DMS 273 (cell line): ENCODE results near the gene TSPAN1.

Source experiments
- DNase-seq: peaks from one replicate; lab custom pipeline; 2025; ENCODE audit not compliant: unreplicated experiment; lab: John Stamatoyannopoulos, UW

Gene TSPAN1

GRCh38 chr1:46186076-46186475 lies 11.2 kb downstream of the TSPAN1 start:
- no peak for DNase-seq

DNA sequence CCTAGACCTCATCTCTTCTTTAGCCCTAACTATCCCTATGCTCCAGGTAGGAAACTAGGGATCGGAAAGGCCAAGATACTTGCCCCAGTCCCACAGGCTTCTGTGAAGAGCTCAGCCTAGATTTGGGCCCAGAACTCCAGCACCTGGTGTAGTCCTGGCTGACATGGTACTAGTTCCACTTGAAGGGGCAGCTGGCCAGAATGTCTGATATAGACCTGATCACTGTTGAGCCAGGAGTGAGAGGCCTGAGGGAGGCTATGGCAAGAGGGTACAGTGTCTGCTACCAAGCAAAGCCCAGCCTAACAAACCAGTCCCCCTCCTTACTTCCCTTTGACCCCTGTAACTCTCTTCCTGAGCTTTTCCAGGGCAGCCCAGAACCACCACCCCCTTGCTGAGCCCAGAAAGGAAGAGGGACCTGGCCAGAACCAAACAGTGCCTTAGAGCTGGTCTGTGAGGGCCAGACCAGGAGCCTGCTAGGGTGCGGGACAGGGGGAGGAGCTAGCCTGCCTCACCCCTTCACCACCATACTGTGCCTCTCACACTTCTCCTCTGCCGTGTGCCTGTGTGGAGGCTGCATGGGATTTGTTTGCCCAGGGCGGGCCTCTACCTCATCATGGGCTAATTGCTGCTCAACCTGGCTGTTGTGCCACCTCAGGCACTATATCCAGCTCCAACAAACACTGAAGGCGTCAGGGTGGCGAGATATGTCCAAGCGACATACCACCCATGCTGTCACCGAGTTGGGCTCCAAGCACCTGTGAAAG lies 12.4 kb downstream of the TSPAN1 start:
- no peak for DNase-seq

- DNase-seq: peak; percentile 44
Measured at GRCh38 chr1:46188295-46189030, 13.6 kb downstream of the TSPAN1 start.

DNA sequence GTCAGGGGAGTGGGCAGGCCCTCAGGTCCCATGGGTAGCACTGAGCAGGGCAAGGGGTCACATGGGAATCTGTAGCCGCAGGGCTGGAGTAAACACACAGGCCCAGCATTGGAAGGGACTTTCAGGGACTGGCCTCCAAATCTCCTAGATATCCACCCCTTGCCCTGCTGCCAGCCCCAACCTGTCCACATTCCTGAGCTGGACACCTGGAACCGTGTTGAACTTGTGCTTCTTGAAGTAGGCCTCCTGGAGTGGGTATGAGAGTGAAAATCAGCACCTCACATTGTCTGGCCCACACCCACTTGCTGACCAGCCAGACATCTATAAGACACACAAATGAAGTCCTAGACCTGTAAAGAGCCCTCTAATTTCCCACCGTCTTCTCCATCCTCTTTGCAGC lies 15.7 kb downstream of the TSPAN1 start:
- DNase-seq: no peak

DNA sequence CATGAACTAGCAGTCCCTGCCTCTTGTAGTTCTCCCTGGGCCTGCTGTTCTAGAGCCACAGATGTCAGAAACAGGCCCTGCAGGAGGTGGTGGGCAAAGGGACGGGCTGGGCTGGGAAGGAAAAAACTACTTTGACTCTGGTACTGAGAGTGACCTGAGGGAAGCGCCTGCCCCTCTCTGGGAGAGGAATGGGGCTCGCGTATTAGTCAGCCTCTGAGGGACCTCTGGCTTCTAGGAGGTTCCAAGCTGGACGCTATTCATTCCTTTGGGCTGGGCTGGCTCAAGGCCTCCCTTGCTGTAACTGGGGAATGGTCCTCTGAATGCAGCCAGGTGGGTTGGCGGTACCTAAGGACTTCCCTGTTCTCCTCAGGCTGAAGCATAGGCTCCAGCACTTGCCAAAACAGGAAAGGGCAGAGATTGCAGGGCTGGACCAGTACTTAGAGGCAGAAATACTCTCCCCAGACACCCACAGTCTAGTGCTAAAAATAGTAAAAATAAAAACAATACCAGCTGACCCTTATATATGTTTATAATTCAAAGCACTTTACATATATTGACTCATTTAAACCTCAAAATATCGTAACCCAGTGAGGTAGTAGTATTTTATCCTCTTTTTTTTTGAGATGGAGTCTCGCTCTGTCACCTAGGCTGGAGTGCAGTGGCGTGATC lies 16.3 kb downstream of the TSPAN1 start:
- no peak for DNase-seq

DNA sequence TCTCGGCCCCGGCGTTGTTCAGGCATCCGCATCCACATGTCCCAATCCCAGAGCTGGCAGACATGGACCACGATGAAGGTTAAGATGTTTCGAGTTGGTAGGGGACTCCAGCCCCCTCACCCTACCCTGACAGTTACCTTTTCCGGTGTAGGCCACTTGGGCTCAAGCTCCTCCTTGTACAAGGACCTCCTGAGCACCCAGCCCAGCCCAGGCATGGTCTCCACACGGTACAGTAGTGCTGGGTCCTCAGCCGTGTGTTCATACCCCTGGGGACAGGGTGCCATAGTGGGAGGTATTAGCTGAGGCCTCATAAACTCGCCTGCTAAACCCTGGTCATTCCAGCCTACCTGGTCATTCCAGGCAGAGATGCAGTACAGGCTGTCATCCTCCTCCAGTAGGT lies 17.3 kb downstream of the TSPAN1 start:
- no peak for DNase-seq

DNA sequence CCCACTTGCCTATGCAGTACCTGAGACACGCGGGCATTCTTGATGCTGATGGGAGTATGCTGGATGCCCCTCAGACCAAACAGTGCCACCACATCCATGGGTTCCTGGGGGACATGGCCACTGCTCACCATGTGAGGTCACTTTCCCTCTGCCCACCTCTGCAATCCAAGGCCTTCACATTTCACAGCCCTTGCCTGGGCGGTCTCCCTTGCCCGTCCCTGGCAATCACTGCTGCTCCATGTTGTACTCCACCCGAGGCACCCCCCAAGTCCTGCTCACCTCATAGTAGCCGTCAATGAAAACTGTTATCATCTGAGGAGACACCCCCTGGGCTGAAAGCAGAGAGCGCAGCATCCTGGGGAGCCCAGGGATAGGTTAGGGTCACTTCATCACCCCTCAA lies 18.4 kb downstream of the TSPAN1 start:
- no peak for DNase-seq

- no peak for DNase-seq
Measured at GRCh38 chr1:46193984-46194570, 19.2 kb downstream of the TSPAN1 start.

- no peak for DNase-seq
Measured at GRCh38 chr1:46194641-46195193, 19.8 kb downstream of the TSPAN1 start.

- DNase-seq: no peak
Measured at GRCh38 chr1:46196609-46197008, 21.7 kb downstream of the TSPAN1 start.

DNA sequence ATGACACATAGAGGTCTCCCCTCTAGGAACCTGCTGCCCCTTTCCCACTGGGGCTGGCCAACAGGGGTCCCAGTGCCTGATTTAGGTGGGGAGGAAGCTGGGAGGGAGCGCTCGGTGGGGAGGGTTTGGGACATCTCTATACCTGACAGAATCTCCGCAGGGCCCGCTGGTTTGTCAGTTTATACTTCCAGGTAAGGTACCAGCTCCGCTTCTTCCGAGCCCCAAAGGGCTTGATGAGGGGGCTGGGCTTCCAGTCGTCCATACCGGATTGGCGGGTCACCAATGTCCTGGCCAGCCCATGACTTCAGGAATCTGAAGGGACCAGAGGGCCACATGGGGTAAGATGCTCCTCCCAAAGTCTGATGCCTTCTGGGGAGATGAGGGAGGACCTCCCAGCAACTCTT lies 22.7 kb downstream of the TSPAN1 start:
- no peak for DNase-seq

DNA sequence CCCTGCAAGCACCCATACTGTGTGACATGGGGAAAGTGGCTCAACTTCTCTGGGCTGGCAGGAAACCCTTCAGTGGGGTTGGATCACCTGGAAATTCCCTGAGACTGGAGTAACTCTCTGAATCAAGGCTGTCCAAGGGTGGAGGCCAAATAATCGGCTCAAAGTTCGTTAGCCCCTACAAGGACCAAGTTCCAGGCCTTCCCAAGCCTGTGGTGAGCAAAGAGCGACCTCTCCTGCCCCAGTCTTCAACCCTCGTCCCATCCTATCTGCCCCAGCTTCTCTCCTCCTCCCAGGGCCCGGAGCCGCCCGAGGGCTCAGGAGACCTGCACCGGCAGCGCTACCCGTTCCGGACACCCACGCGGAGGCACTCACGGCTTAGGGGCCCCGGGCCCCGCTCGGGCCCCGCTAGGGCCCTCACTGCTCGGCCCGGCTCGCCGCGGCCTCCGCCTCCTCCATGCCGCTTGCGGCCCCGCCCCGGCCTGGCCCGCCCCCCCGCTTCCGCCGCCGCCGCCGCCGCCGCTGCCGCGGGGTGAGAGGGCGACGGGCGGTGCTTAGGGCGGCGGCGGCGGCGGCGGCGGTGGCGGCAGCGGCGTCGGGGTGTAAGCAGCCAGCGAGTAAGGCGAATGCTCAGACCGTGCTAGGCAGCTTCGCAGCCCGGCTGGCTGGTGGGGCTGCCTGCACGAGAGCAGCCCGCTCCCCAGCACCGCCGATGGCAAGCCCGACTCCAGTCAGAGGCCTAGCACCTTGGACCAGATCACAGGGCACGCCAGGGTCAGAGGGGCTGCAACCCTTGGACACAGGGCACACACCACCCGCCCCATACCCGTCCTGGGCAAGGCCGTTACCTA lies 23.3 kb downstream of the TSPAN1 start, which contains the start of gene POMGNT1:
Gene POMGNT1, minus strand, starts transcription at position 471 of the 848 bp plus-strand sequence. CDS start 613 bp downstream, outside the sequence.
- peak; percentile 85 for DNase-seq

DNA sequence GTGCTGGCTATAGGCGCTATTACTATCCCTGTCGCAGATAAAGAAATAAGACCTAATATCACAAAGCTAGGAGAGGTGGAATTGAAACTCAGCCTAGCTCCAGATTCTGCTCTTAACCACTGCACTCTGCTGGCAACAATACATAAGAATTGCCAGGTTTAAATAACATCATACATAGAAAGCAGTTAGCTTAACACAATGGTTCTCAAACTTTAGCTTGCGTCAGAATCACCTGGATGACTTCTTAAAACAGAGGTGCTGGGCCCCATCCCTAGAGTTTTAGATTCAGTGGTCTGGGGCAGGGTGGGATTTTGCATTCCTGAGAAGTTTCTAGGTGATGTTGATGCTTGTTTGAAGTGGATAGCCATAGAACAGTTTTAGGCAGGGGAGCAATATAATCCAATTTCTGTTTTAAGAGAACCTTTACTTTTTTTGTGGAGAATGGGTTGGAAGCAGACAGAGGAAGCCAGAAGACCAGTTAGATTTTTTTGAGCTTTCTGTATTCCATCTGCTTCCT lies 24.4 kb downstream of the TSPAN1 start:
- DNase-seq: no peak

DNA sequence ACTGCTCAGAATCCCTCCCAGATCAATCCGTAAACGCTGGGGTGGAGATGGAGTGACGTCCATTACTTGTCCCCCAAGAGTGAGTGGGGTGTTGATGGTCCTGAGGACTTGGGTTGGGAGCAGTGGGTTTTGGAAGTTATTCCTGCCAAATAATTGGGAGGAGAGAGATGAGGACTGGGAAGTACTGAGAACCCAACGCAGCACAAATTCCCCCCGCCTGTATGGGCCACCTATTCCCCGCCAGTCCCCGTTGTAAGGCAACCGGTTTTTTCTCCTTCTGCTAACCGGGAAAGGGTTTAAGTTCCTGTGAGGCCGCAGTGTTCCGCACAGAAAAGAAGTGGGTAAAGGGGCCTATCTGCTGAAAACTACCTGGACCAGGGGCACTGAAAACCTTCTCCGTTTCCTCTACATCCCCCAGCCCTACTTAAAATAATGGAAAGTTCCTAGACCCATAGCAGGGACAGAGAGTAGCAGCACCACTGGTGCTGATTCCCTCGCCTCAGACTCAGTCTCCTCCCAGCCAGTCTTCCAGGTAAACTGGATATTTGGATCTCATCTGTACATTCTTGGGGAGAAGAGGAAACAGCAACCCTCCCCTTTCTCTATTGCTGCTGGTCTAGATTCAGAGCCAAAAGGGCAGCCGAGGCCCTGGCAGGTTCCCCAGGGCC lies 29.0 kb downstream of the TSPAN1 start:
- DNase-seq: no peak

DNA sequence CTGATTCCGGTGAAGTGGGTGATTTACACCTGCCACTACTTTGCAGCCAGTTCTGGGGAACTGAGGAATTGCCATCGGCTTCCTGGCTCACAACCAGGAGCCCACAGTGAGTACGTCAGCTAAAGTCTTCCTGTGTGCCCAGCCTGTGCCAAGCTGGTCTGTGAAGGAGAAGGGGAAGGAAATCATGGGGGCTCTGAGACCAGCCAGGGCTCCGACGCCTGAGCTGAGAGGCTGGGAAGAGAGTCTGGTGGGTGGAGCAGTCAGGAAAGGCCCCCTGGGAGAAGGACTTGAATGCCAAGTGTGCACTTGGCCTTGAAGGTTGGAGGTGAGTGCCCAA lies 29.5 kb downstream of the TSPAN1 start:
- DNase-seq: no peak

GRCh38 chr1:46205141-46205540 lies 30.3 kb downstream of the TSPAN1 start:
- no peak for DNase-seq

GRCh38 chr1:46205791-46206190 lies 30.9 kb downstream of the TSPAN1 start:
- DNase-seq: no peak

DNA sequence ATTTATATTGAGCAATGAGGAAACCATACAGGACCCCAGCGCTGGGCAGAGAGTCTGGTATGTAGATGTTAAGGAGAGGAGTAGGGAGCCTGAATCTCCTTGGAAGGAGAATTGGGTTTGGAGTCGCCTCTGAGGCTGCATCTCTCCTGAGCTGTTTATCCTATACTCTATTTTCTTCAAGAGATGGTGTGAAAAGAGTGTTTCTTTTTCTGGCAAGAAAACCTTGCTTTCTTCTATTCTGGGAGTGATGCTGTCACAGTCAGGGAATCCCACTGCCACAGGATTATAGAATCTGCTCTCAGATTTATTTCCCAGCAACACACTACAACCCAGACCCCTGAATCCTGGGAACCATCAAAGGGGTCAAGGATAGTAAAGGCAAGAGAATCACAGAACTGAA lies 31.5 kb downstream of the TSPAN1 start:
- no peak for DNase-seq

DNA sequence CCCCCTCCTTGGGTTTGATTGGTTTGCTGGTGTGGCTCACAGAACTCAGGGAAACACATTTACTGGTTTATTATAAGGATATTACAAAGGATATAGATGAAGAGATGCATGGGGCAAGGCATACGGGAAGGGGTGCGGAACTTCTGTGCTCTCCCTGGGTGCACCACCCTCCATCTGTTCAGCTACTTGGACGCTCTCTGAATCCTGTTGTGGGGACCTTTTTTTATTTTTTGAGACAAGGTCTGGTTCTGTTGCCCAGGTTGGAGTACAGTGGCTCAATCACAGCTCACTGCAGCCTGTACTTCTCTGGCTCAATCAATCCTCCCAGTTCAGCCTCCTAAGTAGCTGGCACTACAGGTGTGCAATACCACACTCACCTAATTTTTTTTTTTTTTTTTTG lies 35.7 kb downstream of the TSPAN1 start:
- DNase-seq: no peak

DNA sequence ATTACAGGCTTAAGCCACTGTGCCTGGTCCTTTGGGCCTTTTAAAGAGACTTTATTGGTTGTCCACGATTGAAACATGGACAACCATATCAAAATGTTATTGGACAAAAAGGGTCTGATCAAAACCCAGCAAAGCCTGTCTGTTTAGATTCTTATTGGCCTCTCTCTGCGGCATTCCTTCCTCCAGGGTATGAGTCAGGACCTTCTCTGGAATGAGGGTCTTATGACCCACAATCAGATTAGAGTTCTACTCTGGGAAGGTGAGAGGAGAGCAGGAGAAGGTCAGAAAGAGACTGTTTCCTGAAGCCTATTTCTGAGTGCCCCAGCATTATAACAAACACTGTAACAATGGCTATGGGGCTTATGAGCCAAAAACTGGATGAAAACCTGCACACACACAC lies 36.2 kb downstream of the TSPAN1 start:
- no peak for DNase-seq
